Kidney (tissue), 14 donors: ENCODE data around the gene ALLC. TPM values are rescaled to one million over a fixed set of nuclear protein-coding genes. Genes with fewer than 3 reads are reported as not detected.

ENCODE experiments used
- DNase-seq, 5 donors: peaks; one replicate each; pipeline ENCODE4 v3.0.0-alpha.2; 2013 to 2020
- FAIRE-seq: peaks from 2 replicates; lab custom pipeline; 2012; peaks lifted over from hg19 to GRCh38; lab: Jason Lieb, UNC
- H3K27ac ChIP-seq, 2 donors: one replicate each; pipeline ENCODE4 v1.7.0; 2013; ENCODE audit warnings: low read depth in 2 of 2, low read length in 2 of 2, inconsistent platforms in 1 of 2
- H3K27me3 ChIP-seq: one replicate; pipeline ENCODE4 v1.7.1; 2013; ENCODE audit warnings: low read length, inconsistent platforms; ENCODE audit not compliant: control insufficient read depth, insufficient read depth
- H3K36me3 ChIP-seq, 3 donors: one replicate each; pipeline versions ENCODE4 v1.7.0 to v1.7.1; 2013; ENCODE audit warnings: low read length in 3 of 3, control low read depth in 1 of 3, inconsistent platforms in 1 of 3; ENCODE audit not compliant: insufficient read depth in 3 of 3, control insufficient read depth in 2 of 3
- H3K4me1 ChIP-seq, 3 donors: one replicate each; pipeline versions ENCODE4 v1.7.0 to v1.7.1; 2013; ENCODE audit warnings: low read length in 3 of 3, inconsistent platforms in 1 of 3, low read depth in 1 of 3; ENCODE audit not compliant: control insufficient read depth in 2 of 3, insufficient read depth in 2 of 3
- H3K4me3 ChIP-seq, 3 donors: one replicate each; pipeline versions ENCODE4 v1.7.0 to v1.8.1; 2013; ENCODE audit warnings: low read length in 3 of 3, control low read depth in 1 of 3, inconsistent platforms in 1 of 3
- H3K9ac ChIP-seq, 3 donors: one replicate each; pipeline versions ENCODE4 v1.7.0 to v1.7.1; 2013; ENCODE audit warnings: low read length in 3 of 3, control low read depth in 1 of 3, inconsistent platforms in 1 of 3
- H3K9me3 ChIP-seq, 3 donors: one replicate each; pipeline versions ENCODE4 v1.7.0 to v1.7.1; 2013; ENCODE audit warnings: low read length in 3 of 3, control low read depth in 1 of 3, inconsistent platforms in 1 of 3; ENCODE audit not compliant: control insufficient read depth in 2 of 3, insufficient read depth in 1 of 3
- CTCF ChIP-seq: IDR thresholded peaks from 3 replicates; pipeline ENCODE4 v1.5.1; 2012; ENCODE audit warnings: mild to moderate bottlenecking, moderate library complexity, borderline replicate concordance; ENCODE audit not compliant: insufficient read depth; ENCODE audit errors: extremely low read depth
- intact Hi-C: fragments of 100-400 bp; cut with DNase I; formaldehyde crosslinking; loops from one replicate; pipeline ENCODE4 v1.11.1; 2022
- polyA plus RNA-seq: library from polyadenylated mRNA; stranded (reverse); fragments of 350-450 nt; fragmentation: Illumina TruSeq; extraction: RNeasy Lipid Tissue Mini Kit (QIAGEN cat#74804); gene quantifications from one replicate; pipeline ENCODE4 v1.2.3, GENCODE V29; 2014; ENCODE audit warnings: low read depth, low replicate concordance; ENCODE audit not compliant: insufficient read depth
- total RNA-seq: library from RNA; stranded (reverse); fragmentation: NEBNext Ultra II Directional; extraction: Animal tissue kit (Norgen Biotek cat#: 25700); gene quantifications from one replicate; pipeline ENCODE4 v1.2.1, GENCODE V29; 2021
- donor health status: control.
- donor health status: control.
- donor health status: control.
- donor health status: control.
- donor health status: control.
- donor health status: DM: yes; HTN: yes; CAD: no.
- donor health status: Normal renal cell carcinoma (clear cell type).

ALLC gene
- total and polyA plus RNA-seq, 2 donors from 2014 or later: 1.3 TPM; not detected in 1

- Histone ChIP-seq H3K4me1 (peaks cover 3 to 10% (median 4%) of the 10 kb centered on the region in 3 donors), H3K9me3 (peaks cover 0 to 5% (median 0%) of the 10 kb centered on the region in 3 donors), H3K27ac (no peak overlapping the region), H3K4me3 (no peak overlapping the region), H3K27me3 (no peaks in the 10 kb centered on the region), H3K9ac (no peak overlapping the region), H3K36me3 (no peaks in the 10 kb centered on the region)
- DNase-seq (no peak), FAIRE-seq (no peak)
- intact Hi-C loops: no loop called here
- TF ChIP-seq CTCF: no peak
These were observed 4.9 kb upstream of the ALLC start for GRCh38 chr2:3652896-3653625.

DNA sequence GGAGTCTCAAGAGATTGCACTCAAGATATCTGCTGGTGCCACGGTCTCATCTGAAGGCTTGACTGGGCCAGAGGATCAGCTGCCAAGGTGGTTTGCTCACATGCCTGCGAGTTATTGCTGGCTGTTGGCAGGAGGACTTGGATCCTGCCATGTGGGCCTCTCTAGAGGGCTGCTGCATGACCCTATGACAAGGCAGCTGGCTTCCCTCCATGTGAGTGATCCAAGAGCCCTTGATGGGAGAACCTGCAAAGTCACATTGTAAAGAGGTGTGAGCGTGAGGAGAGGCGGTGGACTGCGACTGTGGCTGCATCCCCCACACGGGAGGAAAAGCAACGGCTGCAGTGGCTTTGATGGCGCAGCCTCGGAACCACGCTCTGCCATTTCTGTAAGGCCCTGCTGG, 4.0 kb upstream of the ALLC start:
- Histone ChIP-seq H3K27me3 (no peaks in the 10 kb centered on the region), H3K9ac (no peak overlapping the region), H3K36me3 (no peaks in the 10 kb centered on the region), H3K9me3 (peaks cover 0 to 5% (median 0%) of the 10 kb centered on the region in 3 donors), H3K27ac (no peak overlapping the region), H3K4me3 (no peak overlapping the region), H3K4me1 (peaks cover 3 to 10% (median 4%) of the 10 kb centered on the region in 3 donors)
- peak in 3 of 5 donors; percentile 23 to 37 (median 32) for DNase-seq
- intact Hi-C loops: no loop called here
- FAIRE-seq: no peak
- no peak for TF ChIP-seq CTCF

- no peak overlapping the region for H3K27ac ChIP-seq
- H3K4me3 ChIP-seq: no peak overlapping the region
- intact Hi-C loops: no loop called here
- TF ChIP-seq CTCF: no peak
- DNase-seq (peak in 3 of 5 donors; percentile 19 to 29 (median 26)), FAIRE-seq (no peak)
- no peaks in the 10 kb centered on the region for H3K36me3 ChIP-seq
- H3K4me1 ChIP-seq: peaks cover 3 to 12% (median 4%) of the 10 kb centered on the region in 3 donors
- H3K9ac ChIP-seq: no peak overlapping the region
- H3K27me3 ChIP-seq: no peaks in the 10 kb centered on the region
- H3K9me3 ChIP-seq: peaks cover 0 to 5% (median 0%) of the 10 kb centered on the region in 3 donors
These were observed 3.3 kb upstream of the ALLC start for GRCh38 chr2:3654531-3655225.
